GM10266 (cell line): ENCODE results near the gene WDR1.

Experiments
- DNase-seq: peaks from one replicate; pipeline ENCODE4 v3.0.0; 2012; ENCODE audit errors: extremely low spot score
- CTCF ChIP-seq: IDR thresholded peaks from 2 replicates; pipeline ENCODE4 v1.5.1; 2012; ENCODE audit warnings: mild to moderate bottlenecking, low read depth; ENCODE audit not compliant: control insufficient read depth, insufficient read depth; ENCODE audit errors: missing control alignments

Gene WDR1

GRCh38 chr4:10046471-10046870 lies 70.1 kb downstream of the WDR1 start:
- no peak for TF ChIP-seq CTCF
- DNase-seq, result no peak

GRCh38 chr4:10045481-10045880 lies 71.1 kb downstream of the WDR1 start:
- no peak for TF ChIP-seq CTCF
- DNase-seq, result no peak

GRCh38 chr4:10041036-10041435 lies 75.6 kb downstream of the WDR1 start:
- DNase-seq, result no peak
- no peak for TF ChIP-seq CTCF

GRCh38 chr4:10040049-10040892 lies 76.3 kb downstream of the WDR1 start:
- TF ChIP-seq CTCF, result no peak
- no peak for DNase-seq

- DNase-seq, result no peak
- TF ChIP-seq CTCF, result no peak
These were observed 79.7 kb downstream of the WDR1 start for GRCh38 chr4:10036807-10037342.

- no peak for DNase-seq
- no peak for TF ChIP-seq CTCF
These were observed 81.5 kb downstream of the WDR1 start for GRCh38 chr4:10035130-10035529.

- no peak for DNase-seq
- no peak for TF ChIP-seq CTCF
These were observed 81.9 kb downstream of the WDR1 start for GRCh38 chr4:10034612-10035104.
